GM12878 (cell line): ENCODE results near the gene MR1.

ENCODE experiments used
- JUND ChIP-seq: IDR thresholded peaks from 2 replicates; pipeline ENCODE4 v1.6.1; 2012; ENCODE audit warnings: low read depth, mild to moderate bottlenecking, low read length, improper control_type of control experiment, moderate library complexity
- MAX ChIP-seq: IDR thresholded peaks from 2 replicates; pipeline ENCODE4 v1.6.1; 2012; ENCODE audit warnings: low read depth, low read length, improper control_type of control experiment
- POLR2AphosphoS5 ChIP-seq: IDR thresholded peaks from 2 replicates; pipeline ENCODE4 v1.6.1; 2011; ENCODE audit warnings: mild to moderate bottlenecking, low read length, inconsistent platforms
- YY1 ChIP-seq: IDR thresholded peaks from 2 replicates; pipeline ENCODE4 v1.6.1; 2011; ENCODE audit warnings: low read depth, mild to moderate bottlenecking, low read length

- TF ChIP-seq POLR2AphosphoS5 (no peak), JUND (no peak), MAX (no peak), YY1 (no peak)
Observed at GRCh38 chr1:181028615-181029014, 5.2 kb upstream of the MR1 start.
